Breast epithelium (tissue), 4 donors: ENCODE measurements around the gene UBAC2. TPM values are rescaled to one million over a fixed set of nuclear protein-coding genes. Genes with fewer than 3 reads are reported as not detected.

Source experiments
- DNase-seq, 2 donors: peaks; one replicate each; pipeline ENCODE4 v3.0.0-alpha.2; 2019; ENCODE audit warnings: low spot score in 2 of 2
- H3K27ac ChIP-seq, 2 donors: fragments of 200-600 bp; sonication (generic) in 1 of 2; one replicate each; pipeline ENCODE4 v1.5.1; 2016 to 2019; ENCODE audit warnings: mild to moderate bottlenecking in 1 of 2
- H3K27me3 ChIP-seq, 2 donors: fragments of 200-600 bp; sonication (generic) in 1 of 2; one replicate each; pipeline versions ENCODE4 v1.5.1 to v1.6.0; 2017 to 2019; ENCODE audit warnings: control low read depth in 1 of 2, mild to moderate bottlenecking in 1 of 2
- H3K36me3 ChIP-seq: fragments of 200-600 bp; one replicate; pipeline ENCODE4 v1.5.1; 2019
- H3K4me1 ChIP-seq, 2 donors: fragments of 200-600 bp; sonication (generic); one replicate each; pipeline ENCODE4 v1.5.1; 2016 to 2019; ENCODE audit warnings: control low read depth in 1 of 2
- H3K4me3 ChIP-seq, 3 donors: fragments of 200-600 bp; sonication (generic); 1 replicate in 2 of 3; 2 replicates in 1 of 3; pipeline ENCODE4 v1.5.1; 2016 to 2019; ENCODE audit warnings: mild to moderate bottlenecking in 3 of 3, moderate library complexity in 2 of 3
- H3K9me3 ChIP-seq, 2 donors: fragments of 200-600 bp; sonication (generic) in 1 of 2; one replicate each; pipeline ENCODE4 v1.5.1; 2016 to 2019; ENCODE audit warnings: control low read depth in 1 of 2
- POLR2A ChIP-seq: fragments of 450-650 bp; IDR thresholded peaks from one replicate; pipeline ENCODE4 v1.6.1; 2016; ENCODE audit warnings: antibody characterized with exemption, mild to moderate bottlenecking, moderate library complexity
- POLR2AphosphoS5 ChIP-seq, 3 donors: sonication (generic); formaldehyde crosslinking; IDR thresholded peaks; one replicate each; pipeline ENCODE4 v1.6.1; 2017; ENCODE audit warnings: antibody characterized with exemption in 3 of 3
- intact Hi-C: fragments of 100-400 bp; cut with DNase I; formaldehyde crosslinking; loops from one replicate; pipeline ENCODE4 v1.15.1; 2023; ENCODE audit warnings: low total_unique reads
- total RNA-seq, 3 donors: library from RNA; depleted of rRNA; stranded (reverse); fragments of >200 nt; gene quantifications; one replicate each; pipeline ENCODE4 v1.1.0, GENCODE V29; 2016
- TF ChIP-seq, protein P1 (sequence below), 3 donors: fragments of 450-650 bp; IDR thresholded peaks; one replicate each; pipeline ENCODE4 v1.5.1; 2016 to 2017; ENCODE audit warnings: antibody characterized with exemption in 3 of 3, mild to moderate bottlenecking in 3 of 3, moderate library complexity in 3 of 3

The UBAC2 gene
- total RNA-seq, 3 donors from 2014 or later, result 64.6 to 72.8 (median 65.1) TPM

DNA sequence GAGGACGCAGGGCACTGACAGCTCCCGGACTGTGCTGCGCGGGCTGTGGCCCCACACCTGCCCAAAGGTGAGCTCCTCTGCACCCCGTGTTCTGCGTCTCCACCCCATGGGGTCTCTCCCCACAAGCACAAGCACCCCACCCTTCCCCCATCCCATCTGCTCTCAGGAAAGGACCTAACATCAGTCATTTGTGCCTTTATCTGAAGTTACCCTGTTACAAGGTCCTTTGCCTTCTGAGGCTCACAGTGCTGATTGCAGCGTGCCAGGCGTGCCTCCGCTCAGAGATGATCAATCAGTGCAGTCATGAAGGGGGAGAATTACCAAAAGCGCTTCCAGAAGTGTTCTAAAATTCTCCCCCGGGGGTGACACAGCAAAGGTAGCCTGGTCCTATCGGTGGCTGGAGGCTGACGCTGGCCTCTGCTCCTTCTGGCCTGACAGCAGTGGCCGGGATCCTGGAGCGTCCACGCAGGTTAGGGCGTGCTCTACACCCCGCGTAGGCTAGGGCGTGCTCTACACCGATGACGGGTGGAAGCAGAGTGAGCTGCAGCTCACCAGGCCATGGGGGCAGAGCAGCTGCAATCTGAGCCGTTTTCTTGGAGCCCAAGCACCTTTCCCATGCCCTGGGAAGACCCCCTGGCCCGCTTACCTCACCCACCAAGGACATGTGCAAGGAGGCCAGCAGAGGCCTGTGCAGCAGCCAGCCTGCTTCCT, 215.9 kb downstream of the UBAC2 start:
- intact Hi-C loops, result no loop called here
- Histone ChIP-seq H3K9me3 (no peaks in the 10 kb centered on the region), H3K36me3 (no peaks in the 10 kb centered on the region), H3K4me3 (no peak overlapping the region), H3K4me1 (no peaks in the 10 kb centered on the region), H3K27ac (no peak overlapping the region), H3K27me3 (peaks cover 0 to 4% of the 10 kb centered on the region in 2 donors)
- peak in 1 of 2 donors; percentile 27 for DNase-seq
- TF ChIP-seq POLR2A, result no peak
- TF ChIP-seq, protein P1, sequence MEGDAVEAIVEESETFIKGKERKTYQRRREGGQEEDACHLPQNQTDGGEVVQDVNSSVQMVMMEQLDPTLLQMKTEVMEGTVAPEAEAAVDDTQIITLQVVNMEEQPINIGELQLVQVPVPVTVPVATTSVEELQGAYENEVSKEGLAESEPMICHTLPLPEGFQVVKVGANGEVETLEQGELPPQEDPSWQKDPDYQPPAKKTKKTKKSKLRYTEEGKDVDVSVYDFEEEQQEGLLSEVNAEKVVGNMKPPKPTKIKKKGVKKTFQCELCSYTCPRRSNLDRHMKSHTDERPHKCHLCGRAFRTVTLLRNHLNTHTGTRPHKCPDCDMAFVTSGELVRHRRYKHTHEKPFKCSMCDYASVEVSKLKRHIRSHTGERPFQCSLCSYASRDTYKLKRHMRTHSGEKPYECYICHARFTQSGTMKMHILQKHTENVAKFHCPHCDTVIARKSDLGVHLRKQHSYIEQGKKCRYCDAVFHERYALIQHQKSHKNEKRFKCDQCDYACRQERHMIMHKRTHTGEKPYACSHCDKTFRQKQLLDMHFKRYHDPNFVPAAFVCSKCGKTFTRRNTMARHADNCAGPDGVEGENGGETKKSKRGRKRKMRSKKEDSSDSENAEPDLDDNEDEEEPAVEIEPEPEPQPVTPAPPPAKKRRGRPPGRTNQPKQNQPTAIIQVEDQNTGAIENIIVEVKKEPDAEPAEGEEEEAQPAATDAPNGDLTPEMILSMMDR (IDR thresholded peaks at IDR 0.05), result no peak
- TF ChIP-seq POLR2AphosphoS5 (IDR thresholded peaks at IDR 0.05), result no peak

DNA sequence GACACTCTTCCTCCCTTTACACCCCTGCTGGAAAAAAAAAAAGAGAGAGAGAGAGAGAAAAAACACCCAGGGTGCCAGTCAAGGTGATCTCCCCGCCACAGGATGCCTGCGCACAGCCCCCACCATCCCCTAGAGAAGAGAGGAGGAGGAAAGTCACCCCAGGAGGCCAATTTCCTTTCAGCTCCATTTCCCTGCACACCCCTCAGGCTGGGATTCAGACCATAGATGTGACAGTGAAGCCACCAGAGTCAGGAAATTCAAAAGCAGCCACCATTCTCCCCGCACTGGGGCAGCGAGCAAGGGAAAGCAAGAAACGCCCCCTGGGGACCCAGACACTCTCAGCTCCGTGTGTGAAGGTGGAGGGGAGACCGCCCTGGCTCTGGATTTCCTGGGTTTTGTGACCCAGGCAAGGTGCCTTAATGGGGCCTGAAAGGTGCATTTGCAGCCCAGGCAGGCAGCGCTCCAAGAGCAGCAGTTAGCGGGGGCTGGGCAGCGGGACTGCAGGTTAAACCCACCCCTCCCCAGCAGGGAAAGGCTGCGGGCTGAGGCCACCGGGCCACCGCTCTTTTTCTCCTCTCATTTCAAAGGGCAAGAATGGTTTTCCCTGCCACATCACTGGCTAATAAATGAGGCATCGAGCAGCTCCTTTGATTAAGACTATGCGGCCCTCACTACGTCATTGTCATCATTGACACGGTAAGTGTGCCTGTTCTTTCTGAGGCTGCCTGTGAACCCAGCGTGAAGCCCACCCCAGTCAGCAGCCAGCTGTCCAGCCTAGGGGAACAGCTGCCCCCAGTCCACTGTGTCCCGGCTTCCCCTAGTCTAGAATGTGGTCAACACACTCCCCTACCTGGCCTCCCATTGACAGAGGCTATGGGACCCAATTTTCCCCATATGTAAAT, 216.8 kb downstream of the UBAC2 start:
- Histone ChIP-seq H3K4me3 (no peak overlapping the region), H3K36me3 (no peaks in the 10 kb centered on the region), H3K27me3 (peaks cover 0 to 4% of the 10 kb centered on the region in 2 donors), H3K27ac (no peak overlapping the region), H3K4me1 (no peaks in the 10 kb centered on the region), H3K9me3 (no peaks in the 10 kb centered on the region)
- intact Hi-C loops, result no loop called here
- DNase-seq, result peak in 1 of 2 donors; percentile 37
- TF ChIP-seq, protein P1 (IDR thresholded peaks at IDR 0.05), result no peak
- TF ChIP-seq POLR2AphosphoS5 (IDR thresholded peaks at IDR 0.05) (no peak), POLR2A (no peak)

- no peak overlapping the region for H3K27ac ChIP-seq
- no peaks in the 10 kb centered on the region for H3K4me1 ChIP-seq
- no peaks in the 10 kb centered on the region for H3K36me3 ChIP-seq
- no peaks in the 10 kb centered on the region for H3K9me3 ChIP-seq
- H3K27me3 ChIP-seq, result peaks cover 0 to 4% of the 10 kb centered on the region in 2 donors
- intact Hi-C loops, result no loop called here
- no peak for TF ChIP-seq POLR2A
- TF ChIP-seq, protein P1 (IDR thresholded peaks at IDR 0.05), result no peak
- no peak for TF ChIP-seq POLR2AphosphoS5 (IDR thresholded peaks at IDR 0.05)
- peak in 1 of 2 donors; percentile 41 for DNase-seq
- H3K4me3 ChIP-seq, result no peak overlapping the region
Observed at GRCh38 chr13:99418103-99418842, 217.6 kb downstream of the UBAC2 start.

GRCh38 chr13:99418843-99419140, 218.1 kb downstream of the UBAC2 start:
- Histone ChIP-seq H3K4me3 (no peak overlapping the region), H3K36me3 (no peaks in the 10 kb centered on the region), H3K27me3 (peaks cover 0 to 4% of the 10 kb centered on the region in 2 donors), H3K27ac (no peak overlapping the region), H3K4me1 (no peaks in the 10 kb centered on the region), H3K9me3 (no peaks in the 10 kb centered on the region)
- intact Hi-C loops, result no loop called here
- TF ChIP-seq, protein P1 (IDR thresholded peaks at IDR 0.05), result no peak
- TF ChIP-seq POLR2A (no peak), POLR2AphosphoS5 (IDR thresholded peaks at IDR 0.05) (no peak)
- DNase-seq, result peak in 1 of 2 donors; percentile 14
